VCaP (cell line): ENCODE measurements around the gene NGEF.

Experiments used
- H3K27ac ChIP-seq: fragments of 450-650 bp; 2 replicates; pipeline ENCODE4 v1.5.1; 2017
- TF ChIP-seq, protein P1 (sequence below): fragments of 450-650 bp; conservative IDR thresholded peaks from 2 replicates; pipeline ENCODE4 v1.5.1; 2017; ENCODE audit warnings: mild to moderate bottlenecking, moderate library complexity

NGEF gene

GRCh38 chr2:232876161-232876977 lies 136.7 kb downstream of the NGEF start:
- TF ChIP-seq, protein P1, sequence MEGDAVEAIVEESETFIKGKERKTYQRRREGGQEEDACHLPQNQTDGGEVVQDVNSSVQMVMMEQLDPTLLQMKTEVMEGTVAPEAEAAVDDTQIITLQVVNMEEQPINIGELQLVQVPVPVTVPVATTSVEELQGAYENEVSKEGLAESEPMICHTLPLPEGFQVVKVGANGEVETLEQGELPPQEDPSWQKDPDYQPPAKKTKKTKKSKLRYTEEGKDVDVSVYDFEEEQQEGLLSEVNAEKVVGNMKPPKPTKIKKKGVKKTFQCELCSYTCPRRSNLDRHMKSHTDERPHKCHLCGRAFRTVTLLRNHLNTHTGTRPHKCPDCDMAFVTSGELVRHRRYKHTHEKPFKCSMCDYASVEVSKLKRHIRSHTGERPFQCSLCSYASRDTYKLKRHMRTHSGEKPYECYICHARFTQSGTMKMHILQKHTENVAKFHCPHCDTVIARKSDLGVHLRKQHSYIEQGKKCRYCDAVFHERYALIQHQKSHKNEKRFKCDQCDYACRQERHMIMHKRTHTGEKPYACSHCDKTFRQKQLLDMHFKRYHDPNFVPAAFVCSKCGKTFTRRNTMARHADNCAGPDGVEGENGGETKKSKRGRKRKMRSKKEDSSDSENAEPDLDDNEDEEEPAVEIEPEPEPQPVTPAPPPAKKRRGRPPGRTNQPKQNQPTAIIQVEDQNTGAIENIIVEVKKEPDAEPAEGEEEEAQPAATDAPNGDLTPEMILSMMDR = peak; percentile 43

GRCh38 chr2:232875256-232876121 lies 137.6 kb downstream of the NGEF start:
- peak overlapping the region; percentile 72 for H3K27ac ChIP-seq
- TF ChIP-seq, protein P1 = no peak

More at GRCh38 chr2:232876161-232876977, 136.7 kb downstream of the NGEF start:
- peak overlapping the region; percentile 72 for H3K27ac ChIP-seq

GRCh38 chr2:232874677-232875223 lies 138.3 kb downstream of the NGEF start:
- no peak overlapping the region; the same call in 1 of the 2 replicates for H3K27ac ChIP-seq
- TF ChIP-seq, protein P1 = no peak

GRCh38 chr2:232873909-232874641 lies 139.0 kb downstream of the NGEF start:
- TF ChIP-seq, protein P1 = no peak
- no peak overlapping the region for H3K27ac ChIP-seq

DNA sequence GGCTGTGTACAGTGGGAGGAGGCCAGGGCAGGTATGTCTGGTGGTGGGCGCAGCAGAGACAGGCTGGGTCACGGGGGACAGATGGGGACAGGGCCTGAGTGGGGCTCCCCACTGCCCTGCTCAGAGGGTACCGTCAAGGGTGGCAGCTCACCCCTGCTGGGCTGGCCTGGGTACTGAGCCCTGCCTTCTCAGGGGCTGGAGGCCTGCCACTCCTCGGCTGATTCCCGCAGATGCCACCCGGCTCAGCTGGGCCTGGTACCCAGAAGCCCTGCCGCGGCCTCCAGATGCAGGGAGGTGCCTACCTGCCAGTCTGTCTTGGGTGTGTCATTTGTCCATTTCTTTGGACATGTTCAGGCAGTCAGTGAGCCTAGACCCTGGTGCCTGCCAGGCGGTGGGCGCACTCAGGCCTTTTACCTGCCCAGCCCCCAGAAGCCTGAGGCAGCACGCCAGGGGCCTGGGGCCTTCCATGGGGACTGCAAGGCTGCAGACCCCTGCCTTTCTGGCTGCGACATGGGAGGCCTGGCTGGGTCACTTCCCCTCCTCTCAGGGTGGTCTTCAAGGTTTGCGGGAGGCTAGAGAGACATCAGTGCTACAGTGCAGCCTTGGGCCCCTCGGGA lies 139.7 kb downstream of the NGEF start:
- TF ChIP-seq, protein P1 = no peak
- no peak overlapping the region for H3K27ac ChIP-seq

GRCh38 chr2:232872826-232873225 lies 140.2 kb downstream of the NGEF start:
- H3K27ac ChIP-seq = no peak overlapping the region
- TF ChIP-seq, protein P1 = no peak
